SK-N-MC (cell line): ENCODE results near the gene TAF6L.
A peak's percentile ranks its signal among the peaks of the same experiment; 100 is the strongest.

Experiments
- DNase-seq: peaks from one replicate; pipeline ENCODE4 v3.0.0-alpha.2; 2011; ENCODE audit warnings: low read depth, low spot score
- H3K27ac ChIP-seq: fragments of 200-600 bp; sonication (generic); 2 replicates; pipeline ENCODE4 v1.5.1; 2016; ENCODE audit warnings: mixed run types
- H3K36me3 ChIP-seq: fragments of 200-600 bp; sonication (generic); 2 replicates; pipeline ENCODE4 v1.6.1; 2017; ENCODE audit warnings: antibody characterized with exemption, low read length, mixed read lengths; ENCODE audit not compliant: insufficient read depth
- H3K4me3 ChIP-seq: fragments of 200-600 bp; sonication (generic); 2 replicates; pipeline ENCODE4 v1.5.1; 2016
- H3K9ac ChIP-seq: fragments of 200-600 bp; sonication (generic); 2 replicates; pipeline ENCODE4 v1.8.0; 2017; ENCODE audit warnings: mixed run types, mixed read lengths; ENCODE audit not compliant: insufficient read length
- H3K9me3 ChIP-seq: fragments of 200-600 bp; sonication (generic); 2 replicates; pipeline ENCODE4 v1.6.1; 2017; ENCODE audit warnings: low read depth, mild to moderate bottlenecking, antibody characterized with exemption, low read length, moderate library complexity, mixed read lengths
- EZH2 ChIP-seq: fragments of 200-600 bp; sonication (generic); IDR thresholded peaks from one replicate; pipeline ENCODE4 v1.6.1; 2017; ENCODE audit warnings: antibody characterized with exemption
- FOXP2 ChIP-seq: optimal IDR thresholded peaks from 2 replicates; pipeline ENCODE3; 2011; ENCODE audit warnings: mild to moderate bottlenecking, moderate library complexity; ENCODE audit not compliant: insufficient read depth; ENCODE audit errors: extremely low read length, control extremely low read depth
- POLR2AphosphoS5 ChIP-seq: IDR thresholded peaks from 2 replicates; pipeline ENCODE4 v1.6.1; 2012; ENCODE audit warnings: mild to moderate bottlenecking, low read depth, low read length, borderline replicate concordance

The TAF6L gene

DNA sequence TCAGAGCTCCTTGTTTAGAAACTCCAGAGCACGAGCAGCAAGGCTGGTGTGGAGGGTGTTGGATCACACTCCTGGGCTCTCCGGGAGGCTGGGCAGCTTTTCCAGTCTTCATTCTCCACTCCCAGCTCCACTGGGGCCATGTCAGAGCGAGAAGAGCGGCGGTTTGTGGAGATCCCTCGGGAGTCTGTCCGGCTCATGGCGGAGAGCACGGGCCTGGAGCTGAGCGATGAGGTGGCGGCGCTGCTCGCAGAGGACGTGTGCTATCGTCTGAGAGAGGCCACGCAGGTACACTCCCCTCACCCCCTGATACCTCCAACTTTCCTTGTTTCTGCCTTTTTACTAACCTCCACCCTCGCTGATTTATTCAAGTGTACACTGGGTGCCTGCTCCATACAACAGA, 4.5 kb downstream of the TAF6L start:
- Histone ChIP-seq H3K4me3 (no peak overlapping the region), H3K36me3 (peaks cover 46% of the 10 kb centered on the region; the same call in 1 of the 2 replicates), H3K9me3 (no peaks in the 10 kb centered on the region), H3K27ac (no peak overlapping the region), H3K9ac (no peak overlapping the region)
- no peak for TF ChIP-seq FOXP2
- TF ChIP-seq EZH2: no peak
- TF ChIP-seq POLR2AphosphoS5: no peak
- DNase-seq: no peak

DNA sequence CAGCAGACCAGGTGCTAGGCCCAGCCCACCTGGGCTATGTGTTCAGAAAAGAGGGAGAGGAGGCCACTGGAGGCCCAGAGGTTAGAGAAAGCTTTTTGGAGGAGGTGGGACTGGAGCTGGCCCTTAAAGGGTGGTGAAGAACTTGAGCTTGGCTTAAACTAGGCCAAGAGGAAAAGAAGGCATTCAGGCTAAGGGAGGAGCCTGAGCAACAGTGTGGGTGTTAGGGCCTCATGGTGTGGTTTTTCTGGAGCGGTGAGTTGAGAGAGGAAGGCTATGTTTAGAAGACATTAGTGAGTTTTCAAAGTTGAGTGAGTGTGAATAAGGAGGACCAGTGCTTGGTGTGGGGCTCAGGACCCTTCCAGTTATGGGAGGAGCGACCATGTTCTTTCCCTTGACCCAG, 6.2 kb downstream of the TAF6L start:
- H3K9me3 ChIP-seq: no peaks in the 10 kb centered on the region
- no peak for DNase-seq
- H3K27ac ChIP-seq: no peak overlapping the region
- no peak overlapping the region for H3K9ac ChIP-seq
- H3K4me3 ChIP-seq: no peak overlapping the region
- peaks cover 54% of the 10 kb centered on the region; the same call in 1 of the 2 replicates for H3K36me3 ChIP-seq
- no peak for TF ChIP-seq POLR2AphosphoS5
- TF ChIP-seq FOXP2: no peak
- no peak for TF ChIP-seq EZH2

DNA sequence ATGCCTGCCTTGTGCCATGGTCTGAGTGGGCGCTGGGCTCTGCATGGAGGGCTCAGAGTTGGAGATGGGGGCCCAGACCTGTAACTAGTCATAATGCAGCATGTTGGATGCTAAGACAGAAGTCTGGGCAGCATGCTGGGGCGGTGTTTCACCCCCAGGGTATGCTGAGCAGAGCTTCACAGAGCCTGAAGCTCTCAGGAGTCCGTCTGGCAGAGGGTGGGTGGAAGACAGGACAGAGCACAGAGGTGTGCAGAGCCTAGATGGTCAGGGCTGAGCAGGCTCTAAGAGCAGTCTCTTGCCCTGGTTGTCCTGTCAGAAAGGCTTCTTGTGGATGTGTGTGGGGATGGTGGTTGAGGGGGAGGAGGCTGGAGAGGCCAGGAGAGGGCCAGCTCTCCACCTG, 7.2 kb downstream of the TAF6L start:
- no peak overlapping the region for H3K4me3 ChIP-seq
- no peak for DNase-seq
- peaks cover 58% of the 10 kb centered on the region; the same call in 1 of the 2 replicates for H3K36me3 ChIP-seq
- no peaks in the 10 kb centered on the region for H3K9me3 ChIP-seq
- no peak overlapping the region for H3K27ac ChIP-seq
- no peak overlapping the region for H3K9ac ChIP-seq
- no peak for TF ChIP-seq FOXP2
- no peak for TF ChIP-seq EZH2
- TF ChIP-seq POLR2AphosphoS5: no peak

DNA sequence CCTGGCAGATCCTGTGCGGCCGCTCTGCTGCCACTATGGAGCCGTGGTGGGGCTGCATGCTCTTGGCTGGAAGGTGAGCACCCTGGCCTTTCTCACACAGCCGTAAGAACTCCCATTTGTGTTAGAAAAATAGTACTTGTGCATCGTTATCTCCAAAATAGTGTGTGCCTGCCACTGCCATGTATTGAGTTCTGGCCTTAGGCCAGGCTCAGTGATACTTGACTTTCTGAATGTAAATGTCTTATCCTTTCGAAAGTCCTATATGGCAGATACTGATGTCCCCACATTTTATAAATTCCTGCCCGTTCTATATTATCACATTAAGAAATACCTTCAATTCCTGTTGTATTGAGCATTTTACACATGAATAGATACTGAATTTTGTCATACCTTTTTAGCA, 11.6 kb downstream of the TAF6L start:
- no peaks in the 10 kb centered on the region for H3K9me3 ChIP-seq
- H3K36me3 ChIP-seq: peaks cover 35% of the 10 kb centered on the region
- no peak overlapping the region for H3K4me3 ChIP-seq
- H3K9ac ChIP-seq: no peak overlapping the region
- no peak overlapping the region for H3K27ac ChIP-seq
- no peak for DNase-seq
- TF ChIP-seq FOXP2 (no peak), POLR2AphosphoS5 (no peak), EZH2 (no peak)

DNA sequence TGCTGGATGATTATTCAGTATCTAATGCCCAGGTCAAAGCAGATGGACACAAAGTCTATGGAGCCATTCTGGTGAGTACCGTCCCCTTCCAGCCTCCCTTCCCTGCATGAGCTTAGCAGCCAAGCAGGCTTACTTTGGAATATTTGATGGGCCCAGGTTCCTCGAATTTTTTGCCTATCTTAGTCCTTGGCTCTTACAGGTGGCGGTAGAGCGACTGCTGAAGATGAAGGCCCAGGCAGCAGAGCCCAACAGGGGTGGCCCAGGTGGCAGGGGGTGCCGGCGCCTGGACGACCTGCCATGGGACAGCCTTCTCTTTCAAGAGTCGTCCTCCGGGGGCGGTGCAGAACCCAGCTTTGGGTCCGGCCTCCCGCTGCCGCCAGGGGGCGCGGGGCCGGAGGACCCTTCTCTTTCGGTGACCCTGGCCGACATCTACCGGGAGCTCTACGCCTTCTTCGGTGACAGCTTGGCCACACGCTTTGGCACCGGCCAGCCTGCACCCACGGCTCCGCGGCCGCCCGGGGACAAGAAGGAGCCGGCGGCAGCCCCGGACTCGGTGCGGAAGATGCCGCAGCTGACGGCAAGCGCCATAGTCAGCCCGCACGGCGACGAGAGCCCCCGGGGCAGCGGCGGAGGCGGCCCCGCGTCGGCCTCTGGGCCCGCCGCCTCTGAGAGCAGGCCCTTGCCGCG, 15.3 kb downstream of the TAF6L start:
- DNase-seq: no peak
- peaks cover 35% of the 10 kb centered on the region for H3K36me3 ChIP-seq

DNA sequence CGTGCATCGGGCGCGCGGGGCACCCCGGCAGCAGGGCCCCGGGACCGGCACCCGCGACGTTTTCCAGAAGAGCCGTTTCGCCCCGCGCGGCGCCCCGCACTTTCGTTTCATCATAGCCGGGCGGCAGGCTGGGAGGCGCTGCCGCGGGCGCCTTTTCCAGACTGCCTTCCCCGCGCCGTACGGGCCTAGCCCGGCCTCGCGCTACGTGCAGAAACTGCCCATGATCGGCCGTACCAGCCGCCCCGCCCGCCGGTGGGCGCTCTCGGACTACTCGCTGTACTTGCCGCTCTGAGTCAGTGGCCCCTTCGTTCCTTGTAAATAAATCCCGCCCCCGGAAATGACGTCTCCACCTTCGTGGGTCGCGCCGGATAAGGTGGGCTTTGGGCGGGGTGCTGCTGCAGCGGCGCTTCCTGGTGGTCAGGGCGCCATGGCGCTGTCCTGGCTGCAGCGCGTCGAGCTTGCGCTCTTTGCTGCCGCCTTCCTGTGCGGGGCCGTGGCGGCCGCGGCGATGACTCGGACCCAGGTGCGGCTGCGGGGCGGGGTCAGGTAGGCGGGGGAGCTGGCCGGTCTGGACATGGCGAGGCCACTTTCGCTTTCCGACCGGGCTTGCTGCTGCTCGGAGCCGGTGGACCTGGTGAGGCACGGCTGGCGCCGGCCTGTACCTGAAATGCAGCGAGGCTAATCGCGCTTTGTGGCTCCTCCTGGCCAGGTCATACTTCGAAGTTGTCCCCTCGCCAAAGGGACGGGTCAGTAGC, 16.0 kb downstream of the TAF6L start, which contains the start of gene TMEM179B:
TSS of gene TMEM179B (plus strand) at position 398 of the 755 bp plus-strand sequence. CDS start at position 428, 30 bp downstream.
- Histone ChIP-seq H3K36me3 (peaks cover 32% of the 10 kb centered on the region), H3K4me3 (peak within 1 kb of the TSS; percentile 85), H3K9ac (peak within 1 kb of the TSS; percentile 92), H3K27ac (peak within 1 kb of the TSS; percentile 89), H3K9me3 (no peaks in the 10 kb centered on the region)
- TF ChIP-seq EZH2 (no peak), POLR2AphosphoS5 (peak; percentile 99)
- peak; percentile 88 for DNase-seq

More for the DNA sequence above, 15.3 kb downstream of the TAF6L start:
- H3K9ac ChIP-seq: peak overlapping the region; percentile 92
- H3K27ac ChIP-seq: peak overlapping the region; percentile 89
- no peaks in the 10 kb centered on the region for H3K9me3 ChIP-seq
- peak overlapping the region; percentile 85 for H3K4me3 ChIP-seq
- TF ChIP-seq FOXP2: no peak
- TF ChIP-seq EZH2: no peak
- TF ChIP-seq POLR2AphosphoS5: no peak

DNA sequence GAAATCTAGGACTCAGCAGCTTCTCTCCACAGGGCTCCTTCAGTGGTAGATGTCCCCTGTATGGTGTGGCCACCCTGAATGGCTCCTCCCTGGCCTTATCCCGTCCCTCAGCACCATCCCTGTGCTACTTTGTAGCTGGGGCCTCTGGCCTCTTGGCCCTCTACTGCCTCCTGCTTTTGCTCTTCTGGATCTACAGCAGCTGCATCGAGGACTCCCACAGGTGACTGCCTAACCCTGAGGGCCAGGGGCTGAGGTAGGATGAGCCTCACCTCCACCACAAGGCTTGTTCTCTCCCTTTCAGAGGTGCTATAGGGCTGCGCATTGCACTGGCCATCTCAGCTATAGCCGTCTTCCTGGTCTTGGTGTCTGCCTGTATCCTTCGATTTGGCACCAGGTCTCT, 17.8 kb downstream of the TAF6L start:
- no peak for DNase-seq
- no peak for TF ChIP-seq EZH2
- TF ChIP-seq FOXP2: no peak
- TF ChIP-seq POLR2AphosphoS5: no peak
- H3K9me3 ChIP-seq: no peaks in the 10 kb centered on the region
- peak overlapping the region; percentile 51; the same call in 1 of the 2 replicates for H3K27ac ChIP-seq
- peaks cover 41% of the 10 kb centered on the region for H3K36me3 ChIP-seq
- no peak overlapping the region for H3K9ac ChIP-seq
- no peak overlapping the region for H3K4me3 ChIP-seq

DNA sequence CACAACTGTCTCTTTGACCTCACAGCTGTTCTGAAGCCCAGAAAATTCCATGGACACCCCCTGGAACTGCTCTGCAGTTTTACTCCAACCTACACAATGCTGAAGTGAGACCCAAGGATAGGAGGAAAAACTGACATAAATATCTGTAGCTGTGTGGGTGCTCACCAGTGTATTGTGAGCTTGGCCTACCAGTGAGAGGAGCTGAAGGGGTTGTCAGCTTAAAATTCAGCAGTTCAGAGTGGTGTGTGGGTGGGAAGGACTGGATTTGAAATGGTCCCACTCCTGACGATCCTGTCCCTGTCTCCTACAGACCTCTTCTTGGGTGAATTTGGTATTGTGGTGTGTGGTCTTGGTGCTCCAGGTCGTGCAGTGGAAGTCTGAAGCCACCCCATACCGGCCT, 18.4 kb downstream of the TAF6L start:
- H3K36me3 ChIP-seq: peaks cover 47% of the 10 kb centered on the region
- no peaks in the 10 kb centered on the region for H3K9me3 ChIP-seq
- DNase-seq: no peak
- TF ChIP-seq FOXP2 (no peak), POLR2AphosphoS5 (no peak), EZH2 (no peak)
- no peak overlapping the region for H3K9ac ChIP-seq
- no peak overlapping the region for H3K4me3 ChIP-seq
- peak overlapping the region; percentile 40; the same call in 1 of the 2 replicates for H3K27ac ChIP-seq
